Measurements from ENCODE around the gene MYCBPAP. TPM values are rescaled to one million over a fixed set of nuclear protein-coding genes. Genes with fewer than 3 reads are reported as not detected.

Gene MYCBPAP
- total and polyA plus RNA-seq, 2 donors from 2014 or later: 0.72 to 2.9 TPM

- Histone ChIP-seq H3K27ac (ENCODE audit: low read depth in 2 of 2, low read length in 2 of 2) (no peak overlapping the region), H3K9me3 (ENCODE audit: control insufficient read depth in 2 of 3, insufficient read depth in 1 of 3, low read length in 3 of 3) (no peaks in the 10 kb centered on the region), H3K9ac (ENCODE audit: low read length in 3 of 3) (no peak overlapping the region), H3K4me3 (ENCODE audit: low read length in 3 of 3) (no peak overlapping the region), H3K36me3 (ENCODE audit: control insufficient read depth in 2 of 3, insufficient read depth in 3 of 3, low read length in 3 of 3) (no peaks in the 10 kb centered on the region), H3K4me1 (ENCODE audit: control insufficient read depth in 2 of 3, insufficient read depth in 2 of 3, low read depth in 1 of 3, low read length in 3 of 3) (no peaks in the 10 kb centered on the region), H3K27me3 (ENCODE audit: control insufficient read depth, insufficient read depth, low read length) (no peaks in the 10 kb centered on the region)
- intact Hi-C loops (cut with DNase I): no loop called here
- no peak for TF ChIP-seq CTCF (IDR thresholded peaks at IDR 0.05; ENCODE audit: borderline replicate concordance, extremely low read depth, insufficient read depth)
- DNase-seq: peak in 1 of 5 donors; percentile 49
- FAIRE-seq: no peak
Measured at GRCh38 chr17:50495217-50495823, 12.9 kb upstream of the MYCBPAP start.

DNA sequence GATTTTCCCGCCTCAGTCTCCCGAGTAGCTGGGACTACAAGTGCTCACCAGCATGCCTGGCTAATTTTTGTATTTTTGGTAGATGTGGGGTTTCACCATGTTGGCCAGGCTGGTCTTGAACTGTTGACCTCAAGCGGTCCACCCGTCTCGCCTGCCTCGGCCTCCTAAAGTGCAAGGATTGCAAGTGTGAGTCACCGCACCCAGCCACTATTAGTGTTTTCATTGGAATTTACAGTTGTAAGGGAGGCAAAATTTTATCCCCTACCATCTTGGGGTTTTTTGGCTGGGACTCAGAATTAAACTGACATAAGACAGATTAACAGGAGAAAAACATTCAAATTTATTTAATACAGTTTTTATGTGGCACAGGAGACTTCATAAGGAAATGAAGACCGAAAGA is 12.3 kb upstream of the MYCBPAP start:
- Histone ChIP-seq H3K9ac (ENCODE audit: low read length in 3 of 3) (no peak overlapping the region), H3K4me3 (ENCODE audit: low read length in 3 of 3) (no peak overlapping the region), H3K36me3 (ENCODE audit: control insufficient read depth in 2 of 3, insufficient read depth in 3 of 3, low read length in 3 of 3) (no peaks in the 10 kb centered on the region), H3K27ac (ENCODE audit: low read depth in 2 of 2, low read length in 2 of 2) (no peak overlapping the region), H3K4me1 (ENCODE audit: control insufficient read depth in 2 of 3, insufficient read depth in 2 of 3, low read depth in 1 of 3, low read length in 3 of 3) (no peaks in the 10 kb centered on the region), H3K27me3 (ENCODE audit: control insufficient read depth, insufficient read depth, low read length) (no peaks in the 10 kb centered on the region), H3K9me3 (ENCODE audit: control insufficient read depth in 2 of 3, insufficient read depth in 1 of 3, low read length in 3 of 3) (no peaks in the 10 kb centered on the region)
- DNase-seq: no peak
- intact Hi-C loops (cut with DNase I): no loop called here
- no peak for TF ChIP-seq CTCF (IDR thresholded peaks at IDR 0.05; ENCODE audit: borderline replicate concordance, extremely low read depth, insufficient read depth)
- FAIRE-seq: no peak

DNA sequence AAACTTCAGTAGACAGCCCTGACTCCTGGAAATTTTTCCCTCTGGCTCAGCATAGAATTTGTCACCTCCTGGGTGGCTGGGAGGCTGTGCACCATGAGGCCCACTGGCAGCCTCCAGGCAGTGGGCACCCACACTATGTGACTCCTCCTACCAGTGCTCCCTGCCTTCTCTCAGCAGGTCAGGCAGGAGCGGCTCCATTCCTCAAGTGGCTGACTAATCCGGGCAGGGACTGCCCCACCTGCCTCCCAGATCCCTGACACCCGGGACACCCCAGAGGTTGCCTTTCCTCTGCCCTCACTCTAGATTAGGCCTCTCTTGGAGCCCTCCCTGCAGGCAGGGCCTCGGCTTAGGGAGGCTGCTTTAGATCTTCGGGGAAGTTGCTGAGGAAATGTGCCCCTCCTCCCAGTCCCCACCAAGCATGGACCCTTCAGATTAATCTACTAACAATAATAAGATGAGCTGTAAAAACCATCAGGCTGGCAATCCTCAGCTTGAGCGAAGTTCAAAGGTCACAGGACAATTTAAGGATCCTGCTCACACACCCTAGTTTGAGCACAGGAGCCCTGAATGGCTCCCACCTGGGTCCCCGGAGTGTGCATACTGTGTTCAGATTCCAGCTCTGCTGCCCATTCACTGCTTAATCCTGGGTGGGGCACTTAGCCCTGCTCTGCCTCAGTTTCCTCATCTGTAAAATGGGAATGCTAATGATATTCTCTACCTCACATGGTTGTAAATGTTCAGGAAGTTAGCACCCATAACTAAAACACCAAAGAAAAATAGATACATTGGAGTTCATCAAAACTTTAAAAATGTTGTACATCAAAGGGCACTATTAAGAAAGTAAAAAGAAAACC is 10.0 kb upstream of the MYCBPAP start:
- intact Hi-C loops (cut with DNase I): no loop called here
- no peak for FAIRE-seq

More for the DNA sequence above, 10.0 kb upstream of the MYCBPAP start:
- Histone ChIP-seq H3K9me3 (ENCODE audit: control insufficient read depth in 2 of 3, insufficient read depth in 1 of 3, low read length in 3 of 3) (no peaks in the 10 kb centered on the region), H3K9ac (ENCODE audit: low read length in 3 of 3) (no peak overlapping the region), H3K4me1 (ENCODE audit: control insufficient read depth in 2 of 3, insufficient read depth in 2 of 3, low read depth in 1 of 3, low read length in 3 of 3) (no peaks in the 10 kb centered on the region), H3K27me3 (ENCODE audit: control insufficient read depth, insufficient read depth, low read length) (no peaks in the 10 kb centered on the region), H3K36me3 (ENCODE audit: control insufficient read depth in 2 of 3, insufficient read depth in 3 of 3, low read length in 3 of 3) (no peaks in the 10 kb centered on the region), H3K27ac (ENCODE audit: low read depth in 2 of 2, low read length in 2 of 2) (no peak overlapping the region), H3K4me3 (ENCODE audit: low read length in 3 of 3) (no peak overlapping the region)
- TF ChIP-seq CTCF (IDR thresholded peaks at IDR 0.05; ENCODE audit: borderline replicate concordance, extremely low read depth, insufficient read depth): no peak
- DNase-seq: peak in 1 of 5 donors; percentile 52

Measured in kidney (tissue), 14 donors.